Measurements from ENCODE around the gene ALDH8A1. TPM values are rescaled to one million over a fixed set of nuclear protein-coding genes. Genes with fewer than 3 reads are reported as not detected.
A peak's percentile ranks its signal among the peaks of the same experiment; 100 is the strongest.
"Not testable (repeated sequence)": the region's sequence is repeated elsewhere in the genome, so short reads cannot be mapped to it uniquely, and the experiment has no call there.

ALDH8A1 gene
- total and polyA plus RNA-seq, 2 experiments from 2014 or later = 8.0 to 9.9 TPM

GRCh38 chr6:134902074-134902861, 47.6 kb downstream of the ALDH8A1 start:
- no peaks in the 10 kb centered on the region for H4K20me1 ChIP-seq (ENCODE audit: insufficient read depth, poor library complexity, severe bottlenecking)
- no peaks in the 10 kb centered on the region for H3K9me2 ChIP-seq (replicated peaks; ENCODE audit: insufficient read depth)
- H3K4me2 ChIP-seq = no peak overlapping the region
- H3K79me2 ChIP-seq = no peaks in the 10 kb centered on the region
- no peaks in the 10 kb centered on the region for H3K27me3 ChIP-seq
- H3K27ac ChIP-seq = peak overlapping the region; percentile 40
- no peak for DNase-seq (ENCODE audit: low spot score)
- 62% methylated on average over 9 of the region's 9 CpGs for WGBS (ENCODE audit: low lambda C conversion rate, missing lambda C conversion rate)
- TF ChIP-seq CTCF (IDR thresholded peaks at IDR 0.05; ENCODE audit: poor library complexity) = no peak
- TF ChIP-seq EZH2phosphoT487 (IDR thresholded peaks at IDR 0.05; ENCODE audit: low read depth, severe bottlenecking, unreplicated experiment) = no peak
- TF ChIP-seq EZH2 (IDR thresholded peaks at IDR 0.05; ENCODE audit: borderline replicate concordance) = no peak
- no peak overlapping the region for H3K4me3 ChIP-seq
- H3K9me3 ChIP-seq (ENCODE audit: low read depth) = no peaks in the 10 kb centered on the region
- H3K4me1 ChIP-seq (ENCODE audit: insufficient read depth) = no peaks in the 10 kb centered on the region
- no peak overlapping the region for H2AFZ ChIP-seq
- H3K36me3 ChIP-seq (replicated peaks; ENCODE audit: insufficient read depth, low read depth) = no peaks in the 10 kb centered on the region

GRCh38 chr6:134898575-134898974, 51.3 kb downstream of the ALDH8A1 start:
- H3K79me2 ChIP-seq = no peaks in the 10 kb centered on the region
- TF ChIP-seq EZH2 (IDR thresholded peaks at IDR 0.05; ENCODE audit: borderline replicate concordance) (no peak), CTCF (IDR thresholded peaks at IDR 0.05; ENCODE audit: poor library complexity) (no peak), EZH2phosphoT487 (IDR thresholded peaks at IDR 0.05; ENCODE audit: low read depth, severe bottlenecking, unreplicated experiment) (no peak)
- DNase-seq (ENCODE audit: low spot score) = no peak
- H3K27me3 ChIP-seq = no peaks in the 10 kb centered on the region
- no peaks in the 10 kb centered on the region for H3K4me1 ChIP-seq (ENCODE audit: insufficient read depth)
- H3K36me3 ChIP-seq (replicated peaks; ENCODE audit: insufficient read depth, low read depth) = no peaks in the 10 kb centered on the region
- 95% methylated on average over 4 of the region's 4 CpGs for WGBS (ENCODE audit: low lambda C conversion rate, missing lambda C conversion rate)
- no peaks in the 10 kb centered on the region for H3K9me2 ChIP-seq (replicated peaks; ENCODE audit: insufficient read depth)
- no peak overlapping the region for H3K4me3 ChIP-seq
- no peak overlapping the region for H3K4me2 ChIP-seq
- no peak overlapping the region for H3K27ac ChIP-seq
- H2AFZ ChIP-seq = no peak overlapping the region
- no peaks in the 10 kb centered on the region for H3K9me3 ChIP-seq (ENCODE audit: low read depth)
- no peaks in the 10 kb centered on the region for H4K20me1 ChIP-seq (ENCODE audit: insufficient read depth, poor library complexity, severe bottlenecking)

- not testable (repeated sequence) for H3K4me2 ChIP-seq; H3K79me2 ChIP-seq; H3K9me3 ChIP-seq (ENCODE audit: low read depth); DNase-seq (ENCODE audit: low spot score); H2AFZ ChIP-seq; H3K9me2 ChIP-seq (replicated peaks; ENCODE audit: insufficient read depth); H3K4me3 ChIP-seq; H3K27ac ChIP-seq; H3K36me3 ChIP-seq (replicated peaks; ENCODE audit: insufficient read depth, low read depth); H3K27me3 ChIP-seq; H4K20me1 ChIP-seq (ENCODE audit: insufficient read depth, poor library complexity, severe bottlenecking); H3K4me1 ChIP-seq (ENCODE audit: insufficient read depth)
- 87% methylated on average over 5 of the region's 5 CpGs for WGBS (ENCODE audit: low lambda C conversion rate, missing lambda C conversion rate)
Observed at GRCh38 chr6:134898166-134898565, 51.7 kb downstream of the ALDH8A1 start.

- TF ChIP-seq EZH2 (IDR thresholded peaks at IDR 0.05; ENCODE audit: borderline replicate concordance) (no peak), EZH2phosphoT487 (IDR thresholded peaks at IDR 0.05; ENCODE audit: low read depth, severe bottlenecking, unreplicated experiment) (no peak), CTCF (IDR thresholded peaks at IDR 0.05; ENCODE audit: poor library complexity) (no peak)
- WGBS (ENCODE audit: low lambda C conversion rate, missing lambda C conversion rate) = 81% methylated on average over 2 of the region's 2 CpGs
- no peaks in the 10 kb centered on the region for H3K4me1 ChIP-seq (ENCODE audit: insufficient read depth)
- H3K9me3 ChIP-seq (ENCODE audit: low read depth) = no peaks in the 10 kb centered on the region
- no peaks in the 10 kb centered on the region for H4K20me1 ChIP-seq (ENCODE audit: insufficient read depth, poor library complexity, severe bottlenecking)
- no peak overlapping the region for H3K27ac ChIP-seq
- H3K9me2 ChIP-seq (replicated peaks; ENCODE audit: insufficient read depth) = no peaks in the 10 kb centered on the region
- no peaks in the 10 kb centered on the region for H3K79me2 ChIP-seq
- no peak overlapping the region for H2AFZ ChIP-seq
- H3K4me3 ChIP-seq = no peak overlapping the region
- H3K4me2 ChIP-seq = no peak overlapping the region
- no peaks in the 10 kb centered on the region for H3K36me3 ChIP-seq (replicated peaks; ENCODE audit: insufficient read depth, low read depth)
- DNase-seq (ENCODE audit: low spot score) = no peak
- H3K27me3 ChIP-seq = no peaks in the 10 kb centered on the region
Observed at GRCh38 chr6:134896910-134897309, 53.0 kb downstream of the ALDH8A1 start.

Data from hepatocyte (in vitro differentiated cells).